ENCODE measurements around the gene CMTM4.

Gene CMTM4

DNA sequence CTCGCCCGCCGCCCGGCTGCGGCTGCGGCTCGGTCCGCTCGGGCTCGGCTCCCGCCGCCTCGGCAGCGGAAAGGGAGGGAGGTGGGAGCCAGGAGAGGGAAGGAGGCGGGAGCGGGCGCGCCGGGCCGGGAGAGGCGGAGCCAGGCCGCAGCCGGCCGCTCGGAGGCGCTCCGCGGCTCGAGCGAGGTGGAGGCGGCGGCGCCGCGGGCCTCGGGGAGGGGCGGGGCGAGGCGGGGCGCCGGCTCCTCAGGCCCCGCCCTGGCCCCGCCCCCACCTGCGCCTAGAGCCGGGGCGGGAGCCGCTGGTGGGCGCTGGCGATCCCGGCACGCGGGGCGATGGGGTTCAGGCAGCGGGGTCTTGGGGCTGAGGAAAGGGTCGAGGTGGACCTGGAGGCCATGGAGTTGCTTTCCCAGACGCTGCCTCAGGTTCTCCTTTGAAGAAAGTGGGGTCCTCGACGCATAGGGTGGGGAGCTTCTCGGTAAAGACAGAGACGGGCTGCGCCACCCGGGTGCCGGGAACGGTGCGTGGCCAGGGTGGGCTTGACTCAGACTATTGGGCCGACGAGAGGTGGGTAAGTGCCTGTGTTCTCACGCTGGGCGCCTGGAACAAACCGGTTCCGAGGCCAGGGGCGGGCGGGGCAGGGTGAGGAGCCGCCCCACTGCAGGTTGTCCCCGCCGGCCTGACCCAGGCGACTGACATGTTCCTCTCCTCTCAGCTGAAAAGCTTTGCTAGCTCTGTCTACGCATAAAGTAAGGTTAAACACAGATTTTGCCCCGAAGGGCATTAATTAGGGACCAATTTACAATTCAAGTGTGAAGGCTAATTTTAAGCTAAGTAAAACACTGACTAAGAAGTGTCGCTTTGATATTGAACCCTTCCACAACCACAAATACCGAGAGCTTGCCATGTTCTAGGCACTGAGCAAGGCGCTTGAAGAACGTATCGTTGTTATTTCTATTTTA, at the start of gene CMTM4:
Gene CMTM4 (minus strand): TSS at position 75 of the 962 bp plus-strand sequence. CDS start 218 bp downstream, outside the sequence.
- DNase-seq (ENCODE audit: low read depth, low spot score) = peak; percentile 45

GRCh38 chr16:66746048-66746447, 49.5 kb upstream of the CMTM4 start:
- DNase-seq (ENCODE audit: low read depth, low spot score) = no peak

DNA sequence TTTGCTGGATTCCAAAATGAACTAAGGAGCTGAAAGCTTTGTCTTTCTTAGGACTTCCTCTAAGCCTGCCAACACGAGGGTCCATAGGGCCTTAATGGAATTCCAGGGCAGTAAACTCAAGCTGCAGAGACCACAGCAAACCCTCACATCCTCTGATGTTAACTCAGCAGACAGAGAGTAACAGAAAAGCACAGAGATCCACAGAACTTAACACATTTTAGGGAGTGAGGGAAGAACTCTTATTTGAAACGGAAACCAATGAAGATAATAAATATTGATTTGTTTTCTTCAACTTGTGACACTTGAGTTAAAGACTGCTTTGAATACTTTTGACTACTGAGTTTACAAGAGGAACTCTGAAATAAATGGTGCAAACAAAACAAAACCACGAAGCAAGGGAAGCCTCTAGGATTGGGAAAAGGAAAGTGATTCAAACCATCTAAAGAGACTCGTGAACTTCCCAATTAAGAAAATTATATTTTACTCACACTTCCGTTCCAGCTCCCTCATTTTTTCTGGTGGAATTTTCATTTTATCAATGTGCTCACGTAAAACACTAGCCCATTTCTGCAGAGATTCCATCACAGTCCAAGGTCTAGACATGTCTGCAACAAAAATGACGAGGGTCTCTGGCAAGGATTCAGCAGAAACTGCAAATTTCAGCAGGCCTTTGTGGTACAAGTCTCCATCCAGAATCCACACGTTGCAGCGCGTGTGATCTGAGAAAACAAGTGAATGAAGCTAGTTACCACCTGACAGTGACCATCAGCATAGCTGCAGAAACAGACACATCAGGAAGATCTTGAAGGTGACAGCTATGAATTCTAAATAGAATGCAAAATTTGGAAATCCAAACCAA, 45.6 kb upstream of the CMTM4 start:
- no peak for DNase-seq (ENCODE audit: low read depth, low spot score)

DNA sequence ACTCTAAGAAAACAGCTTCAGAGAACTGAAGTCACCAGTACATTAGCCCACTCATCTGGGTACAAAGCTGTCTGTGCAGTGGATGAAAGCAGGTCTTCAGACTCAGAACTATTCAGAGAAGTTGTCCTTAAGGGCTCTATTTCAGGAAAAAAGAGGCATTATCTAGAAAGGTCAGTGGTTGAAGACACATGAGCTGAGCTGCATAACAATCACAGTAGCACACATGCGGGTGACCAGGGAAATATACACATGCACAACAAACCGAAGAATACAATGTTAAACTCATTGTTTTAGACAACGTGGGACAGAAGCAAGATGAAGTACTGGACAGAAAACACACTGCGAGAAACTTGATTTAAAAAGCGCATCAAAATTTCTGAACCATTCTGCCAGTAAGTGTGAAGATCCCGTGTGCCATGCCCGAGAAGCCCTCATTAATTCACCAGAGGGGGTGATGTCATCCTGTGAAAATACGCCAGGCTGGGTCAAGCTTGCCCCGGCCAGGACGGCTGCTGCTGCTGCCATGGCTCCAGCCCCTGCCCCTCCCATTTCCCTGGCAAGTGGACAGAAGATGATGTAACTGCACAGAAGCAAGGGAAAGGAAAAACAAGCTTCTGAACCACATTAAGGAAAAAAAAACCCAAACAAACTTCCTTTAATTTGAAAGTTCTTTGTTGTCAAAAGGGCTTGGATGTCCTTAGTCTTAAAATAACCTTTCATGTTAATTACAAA, 44.8 kb upstream of the CMTM4 start:
- no peak for DNase-seq (ENCODE audit: low read depth, low spot score)

GRCh38 chr16:66740533-66740932, 44.0 kb upstream of the CMTM4 start:
- no peak for DNase-seq (ENCODE audit: low read depth, low spot score)

DNA sequence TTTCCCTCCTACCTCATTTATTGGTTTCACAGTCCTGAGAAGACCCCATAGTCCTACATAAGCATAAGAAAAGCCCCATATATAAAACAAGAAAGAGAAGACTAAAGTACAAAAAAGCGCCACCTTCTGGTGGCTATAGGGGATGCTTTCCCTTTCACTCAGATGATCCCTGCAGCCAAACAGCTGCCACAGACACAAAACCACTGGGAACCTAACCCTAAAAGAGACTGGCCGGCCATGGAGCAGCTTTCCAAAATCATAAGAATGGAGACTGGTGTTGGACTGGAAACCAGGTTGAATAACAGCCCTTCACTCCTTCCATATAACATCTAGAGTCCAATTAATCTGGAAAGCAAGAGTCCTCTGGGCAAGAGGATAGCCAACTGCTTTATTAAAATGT, 43.5 kb upstream of the CMTM4 start:
- DNase-seq (ENCODE audit: low read depth, low spot score) = no peak

GRCh38 chr16:66735891-66736290, 39.3 kb upstream of the CMTM4 start:
- DNase-seq (ENCODE audit: low read depth, low spot score) = no peak

DNA sequence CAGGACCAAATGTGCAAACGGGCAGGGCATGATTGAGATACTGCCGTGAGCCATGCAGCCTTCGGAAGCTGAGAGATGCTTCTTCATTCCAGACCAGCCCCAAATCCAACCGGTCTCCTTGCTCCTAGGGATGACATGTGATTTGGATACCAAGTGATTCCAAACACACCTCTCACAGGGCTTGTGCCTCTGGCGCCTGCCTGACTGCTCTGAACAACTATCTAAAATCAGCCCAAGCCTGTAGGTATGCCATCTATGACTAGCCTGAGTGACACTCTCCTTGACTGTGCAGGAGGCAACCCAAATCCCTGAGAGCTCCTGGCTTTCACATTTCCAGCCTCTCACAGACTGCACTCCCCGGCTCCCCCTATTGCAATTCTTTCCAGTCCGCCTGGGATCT, 34.6 kb upstream of the CMTM4 start:
- no peak for DNase-seq (ENCODE audit: low read depth, low spot score)

DNA sequence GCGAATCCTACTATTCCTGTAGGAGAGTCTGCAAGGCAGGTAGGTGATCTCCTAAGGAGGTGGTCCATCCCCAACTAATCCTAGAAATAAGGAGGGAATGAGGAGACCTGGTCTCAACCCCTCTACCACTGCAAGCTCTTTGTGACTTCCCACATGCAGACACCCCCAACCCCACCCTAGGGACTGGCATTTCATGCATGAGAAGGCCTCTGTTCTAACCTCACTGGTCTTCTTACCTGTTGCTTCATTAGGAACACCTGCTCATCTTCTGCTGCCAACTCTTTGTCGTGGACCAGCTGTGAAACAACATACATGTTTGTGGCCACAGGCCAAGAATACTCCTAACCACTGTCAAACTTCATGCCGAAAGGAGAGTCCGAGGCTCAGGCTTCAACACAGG, 32.3 kb upstream of the CMTM4 start:
- no peak for DNase-seq (ENCODE audit: low read depth, low spot score)

DNA sequence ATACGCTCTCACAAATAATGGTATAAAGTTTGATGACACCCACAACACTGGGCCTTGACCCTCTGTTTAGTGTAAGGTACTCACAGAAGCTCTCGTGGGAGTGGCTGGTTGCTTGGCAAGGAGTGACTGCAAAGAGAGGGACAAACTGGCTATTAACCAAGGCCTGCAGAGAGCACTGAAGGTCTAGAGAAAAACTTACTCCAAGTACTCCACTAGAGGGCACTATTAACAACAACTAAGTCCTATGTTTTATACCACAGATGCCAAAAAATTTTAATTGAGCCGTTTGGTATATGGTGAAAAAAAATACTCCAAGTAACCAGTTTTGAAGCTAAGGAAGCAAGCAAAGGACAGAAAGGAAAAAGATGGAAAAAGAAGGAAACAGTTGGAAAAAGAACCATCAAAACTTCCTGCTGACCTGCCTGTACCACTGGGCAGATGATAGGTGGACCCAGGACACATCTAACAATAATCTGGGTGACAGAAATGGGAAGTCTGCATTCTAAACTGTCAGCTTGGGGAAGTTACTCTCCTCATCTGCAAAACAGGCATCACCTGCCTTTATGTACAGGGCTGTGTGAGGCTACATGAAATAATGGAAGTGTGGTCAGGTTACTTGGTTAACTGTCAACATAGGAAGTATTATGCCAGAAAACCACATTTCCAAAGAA, 31.7 kb upstream of the CMTM4 start:
- no peak for DNase-seq (ENCODE audit: low read depth, low spot score)

DNA sequence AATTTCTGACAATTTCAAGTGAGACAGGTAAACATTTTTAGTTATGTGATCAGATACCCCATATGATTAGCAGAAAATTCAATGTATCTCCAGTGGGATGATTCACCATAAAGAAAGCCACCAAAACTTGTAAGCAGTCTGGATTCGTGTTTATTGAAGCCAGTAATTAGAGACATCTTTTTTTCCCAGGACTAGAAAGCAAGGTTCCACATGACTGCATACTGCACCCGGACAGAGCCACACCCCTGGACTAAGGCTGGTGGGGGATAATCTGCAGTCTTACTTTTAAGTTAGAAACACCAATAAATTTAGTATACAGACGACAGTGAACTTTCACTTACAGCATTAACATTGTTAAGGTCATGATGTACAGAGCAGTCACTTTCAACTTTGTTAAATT, 24.2 kb upstream of the CMTM4 start:
- DNase-seq (ENCODE audit: low read depth, low spot score) = no peak

GRCh38 chr16:66719246-66719645, 22.7 kb upstream of the CMTM4 start:
- DNase-seq (ENCODE audit: low read depth, low spot score) = no peak

DNA sequence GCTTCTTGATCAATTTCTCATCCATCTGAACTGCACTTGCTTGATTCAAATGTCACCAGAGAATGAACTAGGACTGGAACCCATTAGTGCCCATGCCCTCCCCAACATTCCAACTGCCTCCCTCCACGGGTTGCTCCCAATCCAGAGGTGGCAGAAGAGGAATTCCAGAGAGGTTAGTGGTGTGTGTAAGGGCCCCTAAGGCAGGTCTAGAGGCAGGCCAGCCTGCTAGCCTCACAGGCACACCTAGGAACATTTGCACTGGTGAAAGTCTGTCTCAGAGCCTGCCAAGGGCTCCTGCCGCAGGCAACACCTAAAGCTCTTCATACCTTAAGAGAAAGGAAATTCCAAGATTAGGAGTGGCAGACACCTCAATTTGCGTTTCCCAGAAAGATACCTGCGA, 21.2 kb upstream of the CMTM4 start:
- DNase-seq (ENCODE audit: low read depth, low spot score) = no peak

- no peak for DNase-seq (ENCODE audit: low read depth, low spot score)
Measured at GRCh38 chr16:66717112-66717675, 20.7 kb upstream of the CMTM4 start.

- DNase-seq (ENCODE audit: low read depth, low spot score) = no peak
Measured at GRCh38 chr16:66714654-66715307, 18.2 kb upstream of the CMTM4 start.

DNA sequence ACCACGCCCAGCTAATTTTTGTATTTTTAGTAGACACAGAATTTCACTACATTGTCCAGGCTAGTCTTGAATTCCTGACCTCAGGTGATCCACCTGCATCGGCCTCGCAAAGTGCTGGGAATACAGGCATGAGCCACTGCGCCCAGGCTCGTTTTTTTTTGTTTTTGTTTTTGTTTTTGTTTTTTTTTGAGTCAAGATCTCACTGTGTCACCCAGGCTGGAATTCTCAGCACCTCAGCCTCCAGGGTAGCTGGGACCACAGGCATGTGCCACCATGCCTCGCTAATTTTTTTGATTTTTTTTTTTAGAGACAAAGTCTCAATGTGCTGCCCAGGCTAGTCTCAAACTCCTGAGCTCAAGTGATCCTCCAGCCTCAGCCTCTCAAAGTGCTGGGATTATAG, 17.5 kb upstream of the CMTM4 start:
- no peak for DNase-seq (ENCODE audit: low read depth, low spot score)

DNA sequence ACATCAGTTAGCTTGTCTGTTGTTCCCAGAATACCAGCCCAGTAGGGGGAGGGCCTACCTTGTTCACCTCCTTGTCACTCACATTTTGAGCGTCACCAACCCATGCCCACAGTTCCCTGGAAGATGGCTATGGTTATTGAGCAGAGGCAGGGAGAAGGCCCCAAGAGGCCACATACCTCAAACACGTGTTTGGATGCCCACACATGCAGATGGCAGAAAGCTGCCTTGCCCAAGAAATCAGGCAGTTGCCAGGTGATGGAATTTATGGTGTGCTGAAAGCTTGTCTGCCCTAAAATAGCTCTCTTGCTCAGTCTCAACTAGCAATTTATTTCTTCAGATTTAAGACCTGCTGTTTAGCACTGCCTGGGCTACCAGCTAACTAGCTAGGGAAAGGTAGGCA, 16.5 kb upstream of the CMTM4 start:
- DNase-seq (ENCODE audit: low read depth, low spot score) = no peak

- no peak for DNase-seq (ENCODE audit: low read depth, low spot score)
Measured at GRCh38 chr16:66712512-66712911, 16.0 kb upstream of the CMTM4 start.

DNA sequence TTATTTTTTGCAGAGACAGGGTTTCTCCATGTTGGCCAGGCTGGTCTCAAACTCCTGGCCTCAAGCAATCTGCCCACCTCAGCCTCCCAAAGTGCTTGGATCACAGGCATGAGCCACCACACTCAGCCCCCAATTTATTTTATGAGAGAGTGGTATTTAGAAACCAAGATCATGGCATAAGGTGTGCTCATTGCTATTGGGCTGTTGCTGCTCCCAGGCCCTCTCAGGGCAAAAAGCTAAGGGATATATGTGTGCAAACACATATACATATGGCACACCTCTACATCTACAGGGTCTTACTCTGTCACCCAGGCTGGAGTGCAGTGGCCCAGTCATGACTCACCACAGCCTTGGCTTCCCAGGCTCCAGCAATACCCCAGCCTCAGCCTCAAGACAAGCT, 15.0 kb upstream of the CMTM4 start:
- DNase-seq (ENCODE audit: low read depth, low spot score) = no peak

- no peak for DNase-seq (ENCODE audit: low read depth, low spot score)
Measured at GRCh38 chr16:66706506-66706880, 9.9 kb upstream of the CMTM4 start.
